Keratinocyte (primary cell): ENCODE measurements around the gene CNTRL.

Source experiments
- EZH2 ChIP-seq: IDR thresholded peaks from one replicate; pipeline ENCODE4 v1.6.1; 2012; ENCODE audit warnings: inconsistent platforms, mild to moderate bottlenecking, low read length, moderate library complexity
- TF ChIP-seq, protein P1 (sequence below), 3 experiments: IDR thresholded peaks in 1 of 3; conservative IDR thresholded peaks in 1 of 3; optimal IDR thresholded peaks in 1 of 3; 2 replicates in 2 of 3; 3 replicates in 1 of 3; pipeline versions ENCODE3 to v1.5.1; 2011; ENCODE audit warnings: low read length in 3 of 3, mild to moderate bottlenecking in 3 of 3, moderate library complexity in 2 of 3, control low read depth in 1 of 3, inconsistent platforms in 1 of 3; ENCODE audit not compliant: insufficient read depth in 2 of 3; ENCODE audit errors: extremely low read depth in 1 of 3

DNA sequence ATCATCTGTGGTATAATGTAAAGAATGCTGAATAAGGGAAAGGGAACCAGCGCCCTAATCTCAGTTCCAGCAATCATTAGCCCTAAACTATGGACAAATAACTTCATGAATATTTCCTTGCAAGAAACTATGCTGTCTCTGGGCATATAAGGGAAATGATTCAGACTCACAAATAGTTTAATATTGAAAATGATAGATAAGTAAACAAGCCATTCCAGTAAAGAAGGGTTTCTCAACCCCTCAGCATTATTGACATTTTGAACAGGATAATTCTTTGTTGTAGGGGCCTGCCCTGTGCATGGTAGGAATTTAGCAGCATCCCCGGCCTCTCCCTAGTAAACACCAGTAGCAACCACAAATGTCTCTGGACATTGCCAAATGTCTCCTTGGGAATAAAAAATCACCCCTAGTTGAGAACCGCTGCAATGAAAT, 48.5 kb upstream of the CNTRL start:
- no peak for TF ChIP-seq EZH2
- TF ChIP-seq, protein P1, sequence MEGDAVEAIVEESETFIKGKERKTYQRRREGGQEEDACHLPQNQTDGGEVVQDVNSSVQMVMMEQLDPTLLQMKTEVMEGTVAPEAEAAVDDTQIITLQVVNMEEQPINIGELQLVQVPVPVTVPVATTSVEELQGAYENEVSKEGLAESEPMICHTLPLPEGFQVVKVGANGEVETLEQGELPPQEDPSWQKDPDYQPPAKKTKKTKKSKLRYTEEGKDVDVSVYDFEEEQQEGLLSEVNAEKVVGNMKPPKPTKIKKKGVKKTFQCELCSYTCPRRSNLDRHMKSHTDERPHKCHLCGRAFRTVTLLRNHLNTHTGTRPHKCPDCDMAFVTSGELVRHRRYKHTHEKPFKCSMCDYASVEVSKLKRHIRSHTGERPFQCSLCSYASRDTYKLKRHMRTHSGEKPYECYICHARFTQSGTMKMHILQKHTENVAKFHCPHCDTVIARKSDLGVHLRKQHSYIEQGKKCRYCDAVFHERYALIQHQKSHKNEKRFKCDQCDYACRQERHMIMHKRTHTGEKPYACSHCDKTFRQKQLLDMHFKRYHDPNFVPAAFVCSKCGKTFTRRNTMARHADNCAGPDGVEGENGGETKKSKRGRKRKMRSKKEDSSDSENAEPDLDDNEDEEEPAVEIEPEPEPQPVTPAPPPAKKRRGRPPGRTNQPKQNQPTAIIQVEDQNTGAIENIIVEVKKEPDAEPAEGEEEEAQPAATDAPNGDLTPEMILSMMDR (optimal IDR thresholded peaks at IDR 0.05 in 1 of 3, IDR thresholded peaks at IDR 0.05 in 1 of 3, conservative IDR thresholded peaks at IDR 0.05 in 1 of 3; ENCODE audit: extremely low read depth in 1 of 3, insufficient read depth in 2 of 3, low read length in 3 of 3): no peak
